Astrocyte of the hippocampus (primary cell): ENCODE data around the gene HDAC4.

Experiments
- DNase-seq: peaks from one replicate; pipeline ENCODE4 v3.0.0; 2011; ENCODE audit warnings: low read depth, low spot score

HDAC4 gene

GRCh38 chr2:239236808-239237205, 164.0 kb downstream of the HDAC4 start:
- no peak for DNase-seq

GRCh38 chr2:239236043-239236807, 164.6 kb downstream of the HDAC4 start:
- no peak for DNase-seq

GRCh38 chr2:239235311-239235710, 165.5 kb downstream of the HDAC4 start:
- DNase-seq = no peak

- DNase-seq = no peak
Measured at GRCh38 chr2:239234191-239235175, 166.3 kb downstream of the HDAC4 start.

- no peak for DNase-seq
Measured at GRCh38 chr2:239233576-239233975, 167.2 kb downstream of the HDAC4 start.

GRCh38 chr2:239232195-239232578, 168.6 kb downstream of the HDAC4 start:
- no peak for DNase-seq

GRCh38 chr2:239231231-239232194, 169.3 kb downstream of the HDAC4 start:
- DNase-seq = no peak

GRCh38 chr2:239230318-239231052, 170.3 kb downstream of the HDAC4 start:
- no peak for DNase-seq

- DNase-seq = no peak
Measured at GRCh38 chr2:239229545-239230279, 171.1 kb downstream of the HDAC4 start.

- DNase-seq = peak; percentile 42
Measured at GRCh38 chr2:239227661-239228371, 173.0 kb downstream of the HDAC4 start.

- peak; percentile 33 for DNase-seq
Measured at GRCh38 chr2:239226677-239227581, 173.9 kb downstream of the HDAC4 start.

GRCh38 chr2:239225871-239226561, 174.8 kb downstream of the HDAC4 start:
- DNase-seq = peak; percentile 88

- no peak for DNase-seq
Measured at GRCh38 chr2:239225371-239225851, 175.4 kb downstream of the HDAC4 start.

GRCh38 chr2:239224955-239225354, 175.9 kb downstream of the HDAC4 start:
- DNase-seq = no peak

GRCh38 chr2:239224199-239224570, 176.6 kb downstream of the HDAC4 start:
- DNase-seq = no peak

- no peak for DNase-seq
Measured at GRCh38 chr2:239223310-239224198, 177.3 kb downstream of the HDAC4 start.
